Activated CD8-positive, alpha-beta memory T cell treated with anti-CD3 and anti-CD28 coated beads, Interleukin-2, amount 50 U/mL, for 24 hours (primary cell): ENCODE results near the gene PQBP1.
A peak's percentile ranks its signal among the peaks of the same experiment; 100 is the strongest.
"Not testable (repeated sequence)": the region's sequence is repeated elsewhere in the genome, so short reads cannot be mapped to it uniquely, and the experiment has no call there.

ENCODE experiments used
- DNase-seq: peaks from one replicate; pipeline ENCODE4 v3.0.0-alpha.2; 2020; ENCODE audit errors: extremely low read depth

PQBP1 gene, protein sequence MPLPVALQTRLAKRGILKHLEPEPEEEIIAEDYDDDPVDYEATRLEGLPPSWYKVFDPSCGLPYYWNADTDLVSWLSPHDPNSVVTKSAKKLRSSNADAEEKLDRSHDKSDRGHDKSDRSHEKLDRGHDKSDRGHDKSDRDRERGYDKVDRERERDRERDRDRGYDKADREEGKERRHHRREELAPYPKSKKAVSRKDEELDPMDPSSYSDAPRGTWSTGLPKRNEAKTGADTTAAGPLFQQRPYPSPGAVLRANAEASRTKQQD

DNA sequence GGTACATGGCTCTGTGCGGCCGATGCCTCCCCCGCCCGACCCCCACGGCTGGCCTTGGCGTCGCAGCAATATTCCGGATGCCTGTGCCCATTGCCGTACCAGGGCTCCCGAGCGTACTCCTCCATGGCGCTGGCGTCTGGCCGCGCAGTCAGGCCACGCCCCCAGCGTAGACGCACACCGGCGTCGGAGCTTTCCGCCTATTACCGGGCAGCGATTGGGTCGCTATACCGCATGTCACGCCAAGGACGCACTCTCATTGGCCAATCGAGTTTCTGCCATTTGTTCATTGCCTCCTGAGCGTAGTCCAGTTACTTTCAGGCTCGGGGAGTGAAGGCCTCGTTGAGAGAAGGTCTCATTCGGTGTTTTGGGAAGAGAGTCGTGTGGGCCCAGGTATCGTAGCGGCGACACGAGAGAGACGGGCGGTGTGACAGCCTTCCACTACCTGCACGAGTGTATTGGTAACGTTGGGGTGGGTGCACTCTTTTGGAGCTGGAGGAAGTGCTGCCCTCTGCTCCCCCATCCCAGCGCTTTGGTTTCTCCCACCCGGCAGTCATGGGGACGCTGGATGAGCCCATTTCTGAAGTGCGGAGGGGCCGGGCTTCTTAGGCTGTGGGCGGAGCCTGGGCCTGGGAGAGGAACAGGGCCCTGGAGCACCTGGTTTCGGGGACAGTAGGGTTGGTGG is at the start of gene PQBP1, which contains the start of gene TIMM17B:
Gene PQBP1, plus strand, starts transcription at position 306 of the 682 bp plus-strand sequence. CDS start 580 bp downstream, outside the sequence.
Gene TIMM17B, minus strand, starts transcription at position 144 of the 682 bp plus-strand sequence. Its CDS starts 19 bp downstream, at position 125.
- no peak for DNase-seq

DNA sequence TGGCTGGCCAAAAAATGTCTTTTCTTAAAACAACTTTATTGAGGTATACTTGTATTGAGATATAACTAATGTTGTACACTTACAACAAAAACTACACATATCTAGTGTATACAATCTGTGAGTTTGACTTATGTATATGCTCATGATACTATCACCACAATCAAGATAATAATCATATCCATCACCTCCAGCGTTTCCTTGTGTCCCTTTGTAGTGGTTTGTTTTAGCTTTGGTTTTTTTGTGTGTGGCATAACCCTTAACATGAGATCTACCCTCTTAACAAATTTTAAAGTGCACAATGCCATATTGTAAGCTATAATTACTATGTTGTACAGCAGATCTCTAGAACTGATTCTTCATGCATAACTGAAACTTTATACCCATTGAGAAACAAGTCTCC is 48.9 kb upstream of the PQBP1 start:
- no peak for DNase-seq

DNA sequence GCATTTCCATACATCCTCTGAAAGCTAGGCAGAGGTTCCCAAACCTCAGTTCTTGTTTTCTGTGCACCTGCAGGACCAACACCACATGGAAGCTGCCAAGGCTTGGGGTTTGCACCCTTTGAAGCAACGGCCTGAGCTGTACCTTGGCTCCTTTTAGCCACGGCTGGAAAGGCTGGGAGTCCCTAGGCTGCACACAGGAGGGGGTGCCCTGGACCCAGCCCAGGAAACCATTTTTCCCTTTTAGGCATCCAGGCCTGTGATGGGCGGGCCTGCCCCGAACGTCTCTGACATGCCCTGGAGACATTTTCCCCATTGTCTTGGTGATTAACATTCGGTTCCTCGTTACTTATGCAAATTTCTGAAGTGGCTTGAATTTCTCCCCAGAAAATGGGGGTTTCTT is 44.9 kb upstream of the PQBP1 start:
- DNase-seq, result no peak

DNA sequence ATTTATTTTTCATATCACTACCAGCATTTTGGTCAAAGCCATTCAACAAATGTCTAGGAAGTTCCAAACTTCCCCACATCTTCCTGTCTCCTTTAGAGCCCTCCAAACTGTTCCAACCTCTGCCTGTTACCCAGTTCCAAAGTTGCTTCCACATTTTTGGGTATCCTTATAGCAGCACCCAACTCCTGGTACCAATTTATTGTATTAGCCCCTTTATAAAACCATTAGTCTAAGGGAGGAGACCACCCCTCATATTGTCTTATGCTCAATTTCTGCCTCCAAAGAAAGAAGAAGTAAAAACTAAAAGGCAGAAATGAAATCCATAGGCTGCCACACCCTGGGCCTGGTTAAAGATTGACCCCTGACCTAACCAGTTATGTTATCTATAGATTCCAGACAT is 44.2 kb upstream of the PQBP1 start:
- not testable (repeated sequence) for DNase-seq

DNA sequence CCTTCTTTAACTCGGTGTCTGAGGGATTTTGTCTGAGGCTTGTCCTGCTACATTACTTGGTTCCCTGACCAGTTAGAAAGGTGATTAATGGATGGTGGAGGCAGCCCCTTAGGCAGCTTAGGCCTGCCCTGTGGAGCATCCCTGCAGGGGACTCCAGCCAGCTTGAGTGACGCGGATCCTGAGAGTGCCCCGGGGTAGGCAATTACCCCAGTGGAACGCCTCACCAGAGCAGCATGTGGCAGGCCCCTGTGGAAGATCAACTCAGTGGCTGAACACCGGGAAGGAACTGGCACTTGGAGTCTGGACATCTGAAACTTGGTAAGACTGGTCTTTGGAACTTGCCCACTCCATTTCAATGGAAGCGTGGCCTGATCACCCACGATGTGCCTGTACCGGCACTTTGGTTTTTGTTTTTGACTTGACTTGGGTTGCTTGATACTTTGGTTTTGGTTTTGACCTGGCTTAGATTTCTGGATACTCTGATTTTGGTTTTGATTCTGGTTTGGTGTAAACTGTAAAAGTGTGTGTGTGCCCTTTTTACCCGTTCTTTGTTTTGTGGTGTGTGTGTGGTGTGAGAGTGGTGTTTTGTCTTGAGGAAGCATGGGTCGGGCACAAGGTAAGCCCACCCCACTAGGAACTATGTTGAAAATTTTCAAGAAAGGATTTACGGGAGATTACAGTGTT is 43.5 kb upstream of the PQBP1 start:
- not testable (repeated sequence) for DNase-seq

DNA sequence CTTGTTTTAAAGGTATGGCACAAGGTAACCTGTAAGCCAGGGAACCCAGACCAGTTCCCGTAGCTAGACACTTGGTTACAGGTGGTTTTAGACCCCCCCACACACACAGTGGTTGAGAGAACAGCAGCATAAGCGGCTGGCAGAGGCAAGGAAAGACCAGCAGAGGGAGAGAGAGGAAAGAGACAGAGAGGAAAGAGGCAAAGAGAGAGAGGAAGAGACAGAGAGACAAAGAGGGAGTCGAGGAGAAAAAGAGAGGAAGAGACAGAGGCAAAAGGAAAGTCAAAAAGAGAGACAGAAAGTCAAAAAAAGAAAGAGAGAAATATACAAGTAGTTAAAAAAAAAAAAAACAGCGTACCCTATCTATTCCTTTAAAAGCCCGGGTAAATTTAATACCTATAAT is 42.8 kb upstream of the PQBP1 start:
- no peak for DNase-seq

DNA sequence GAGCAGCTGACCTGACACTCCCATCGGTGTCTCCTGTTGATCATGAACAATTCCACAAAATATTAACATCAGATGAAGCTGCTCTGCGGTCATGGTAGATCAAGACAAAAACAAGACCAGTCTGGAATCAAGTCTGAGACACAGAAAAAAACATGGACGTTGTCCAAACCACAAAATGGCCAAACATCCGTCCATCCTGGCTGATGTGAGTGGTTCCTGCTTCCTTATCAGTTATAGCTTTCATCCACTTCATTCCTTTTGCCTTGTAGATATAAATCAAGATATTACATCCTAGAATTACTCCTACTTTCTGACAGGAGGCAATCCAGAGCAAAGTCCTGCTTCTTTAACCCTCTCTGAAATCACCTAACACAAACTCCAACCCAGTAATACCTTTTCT is 33.5 kb upstream of the PQBP1 start:
- no peak for DNase-seq

DNA sequence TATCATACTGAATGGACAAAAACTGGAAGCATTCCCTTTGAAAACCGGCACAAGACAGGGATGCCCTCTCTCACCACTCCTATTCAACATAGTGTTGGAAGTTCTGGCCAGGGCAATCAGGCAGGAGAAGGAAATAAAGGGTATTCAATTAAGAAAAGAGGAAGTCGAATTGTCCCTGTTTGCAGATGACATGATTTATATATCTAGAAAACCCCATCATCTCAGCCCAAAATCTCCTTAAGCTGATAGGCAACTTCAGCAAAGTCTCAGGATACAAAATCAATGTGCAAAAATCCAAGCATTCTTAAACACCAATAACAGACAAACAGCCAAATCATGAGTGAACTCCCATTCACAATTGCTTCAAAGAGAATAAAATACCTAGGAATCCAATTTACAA is 25.7 kb upstream of the PQBP1 start:
- not testable (repeated sequence) for DNase-seq

DNA sequence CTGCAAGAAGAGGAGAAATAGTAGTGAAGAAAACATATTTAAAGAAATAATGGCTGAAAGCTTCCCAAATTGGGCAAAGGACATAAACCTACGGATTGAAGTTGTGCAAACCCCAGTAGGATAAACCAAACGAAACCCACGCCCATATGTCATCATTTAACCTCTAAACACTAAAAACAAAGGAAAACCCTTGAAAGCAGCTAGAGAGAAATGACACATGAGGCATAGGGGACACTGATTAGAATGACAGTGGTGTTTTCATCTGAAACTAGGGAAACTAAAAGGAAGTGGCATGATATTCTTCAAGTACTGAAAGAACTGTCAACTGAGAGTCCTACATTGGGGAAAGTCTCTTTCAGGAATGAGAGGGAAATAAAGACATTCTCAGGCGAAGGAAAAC is 20.8 kb upstream of the PQBP1 start:
- DNase-seq, result not testable (repeated sequence)

DNA sequence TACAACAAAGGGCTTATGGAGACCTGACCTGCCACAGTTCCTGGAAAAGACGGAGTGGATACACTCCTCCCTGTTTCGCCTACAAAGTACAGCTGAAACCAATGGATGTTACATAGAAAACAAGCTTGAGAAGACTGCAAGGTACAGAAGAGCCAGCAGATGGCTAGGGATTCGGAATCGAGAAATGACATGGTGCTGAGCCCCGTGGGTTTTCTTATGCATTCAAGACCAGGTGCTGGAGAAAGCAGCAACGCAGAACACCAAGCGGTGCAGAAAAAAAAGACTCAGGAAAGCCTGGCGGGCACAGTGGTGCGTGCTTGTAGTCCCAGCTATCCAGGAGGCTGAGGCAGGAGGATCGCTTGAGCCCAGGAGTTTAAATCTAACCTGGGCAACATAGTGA is 14.0 kb upstream of the PQBP1 start:
- DNase-seq, result no peak

DNA sequence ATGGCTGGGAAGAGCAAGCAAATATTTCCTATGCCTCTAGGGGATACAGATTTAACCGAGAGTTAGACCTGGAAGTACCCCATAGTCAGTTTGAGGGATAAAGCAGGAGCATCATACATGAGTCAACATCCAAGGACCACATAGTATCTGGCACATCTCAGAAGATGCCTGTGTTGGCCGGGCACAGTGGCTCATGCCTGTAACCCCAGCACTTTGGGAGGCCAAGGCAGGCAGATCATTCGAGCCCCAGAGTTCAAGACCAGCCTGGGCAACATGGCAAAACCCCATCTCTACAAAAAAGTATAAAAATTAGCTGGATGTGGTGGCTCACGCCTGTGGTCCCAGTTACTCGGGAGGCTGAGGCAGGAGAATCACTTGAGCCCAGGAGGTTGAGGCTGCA is 11.1 kb upstream of the PQBP1 start:
- DNase-seq, result not testable (repeated sequence)

DNA sequence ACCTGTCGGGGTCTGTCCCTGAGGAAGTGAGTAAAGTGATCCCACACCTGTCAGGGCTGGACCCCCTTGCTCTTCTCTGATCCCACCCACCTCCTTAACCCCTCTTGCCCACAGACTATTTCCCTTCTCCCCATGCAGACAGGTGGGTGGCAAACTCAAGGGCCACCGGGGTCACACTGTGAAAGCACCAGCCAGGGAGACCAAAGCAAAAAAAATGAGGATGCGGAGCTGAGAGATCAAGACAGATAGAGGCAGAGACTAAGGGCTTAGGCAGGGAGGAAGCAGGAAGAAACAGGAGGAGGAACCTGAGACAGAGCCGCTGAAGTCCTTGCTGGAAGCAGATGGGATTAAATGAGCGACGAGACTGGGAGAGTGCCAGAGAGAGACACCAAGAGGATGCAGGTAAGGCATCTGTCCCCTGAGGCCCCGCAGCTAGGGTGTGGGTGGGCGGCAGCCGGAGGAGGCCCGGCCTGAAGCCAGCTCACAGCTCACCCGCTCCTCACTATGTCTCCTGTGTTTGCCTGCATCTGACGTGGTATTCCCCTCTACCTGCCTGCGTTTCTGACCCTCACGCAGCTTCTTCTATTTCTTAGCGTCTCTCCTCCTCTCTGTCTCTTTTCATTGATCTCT is 7.3 kb upstream of the PQBP1 start:
- no peak for DNase-seq

DNA sequence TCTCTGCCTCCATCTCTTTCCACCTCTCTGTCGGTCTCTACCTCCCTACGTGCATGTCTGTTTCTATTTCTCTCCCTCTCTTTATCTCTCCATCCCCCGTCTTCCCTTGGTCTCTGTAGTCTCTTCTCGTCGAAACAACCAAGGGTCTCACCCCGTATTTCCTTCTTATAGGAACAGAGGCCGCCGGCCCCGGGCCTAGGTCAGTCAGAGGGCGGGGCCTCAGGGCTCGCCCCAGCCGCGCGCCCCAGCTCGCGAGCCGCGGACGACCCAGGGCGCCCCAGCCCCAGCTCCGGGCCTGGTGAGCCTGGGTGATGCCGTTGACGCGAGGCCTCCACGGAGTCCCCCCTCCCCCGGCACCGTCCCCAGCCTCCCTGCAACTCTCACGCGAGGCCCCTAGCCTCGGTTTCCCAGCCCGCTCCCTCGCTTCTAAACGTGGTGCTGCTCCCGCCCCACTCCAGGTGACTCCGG is 6.8 kb upstream of the PQBP1 start:
- no peak for DNase-seq

DNA sequence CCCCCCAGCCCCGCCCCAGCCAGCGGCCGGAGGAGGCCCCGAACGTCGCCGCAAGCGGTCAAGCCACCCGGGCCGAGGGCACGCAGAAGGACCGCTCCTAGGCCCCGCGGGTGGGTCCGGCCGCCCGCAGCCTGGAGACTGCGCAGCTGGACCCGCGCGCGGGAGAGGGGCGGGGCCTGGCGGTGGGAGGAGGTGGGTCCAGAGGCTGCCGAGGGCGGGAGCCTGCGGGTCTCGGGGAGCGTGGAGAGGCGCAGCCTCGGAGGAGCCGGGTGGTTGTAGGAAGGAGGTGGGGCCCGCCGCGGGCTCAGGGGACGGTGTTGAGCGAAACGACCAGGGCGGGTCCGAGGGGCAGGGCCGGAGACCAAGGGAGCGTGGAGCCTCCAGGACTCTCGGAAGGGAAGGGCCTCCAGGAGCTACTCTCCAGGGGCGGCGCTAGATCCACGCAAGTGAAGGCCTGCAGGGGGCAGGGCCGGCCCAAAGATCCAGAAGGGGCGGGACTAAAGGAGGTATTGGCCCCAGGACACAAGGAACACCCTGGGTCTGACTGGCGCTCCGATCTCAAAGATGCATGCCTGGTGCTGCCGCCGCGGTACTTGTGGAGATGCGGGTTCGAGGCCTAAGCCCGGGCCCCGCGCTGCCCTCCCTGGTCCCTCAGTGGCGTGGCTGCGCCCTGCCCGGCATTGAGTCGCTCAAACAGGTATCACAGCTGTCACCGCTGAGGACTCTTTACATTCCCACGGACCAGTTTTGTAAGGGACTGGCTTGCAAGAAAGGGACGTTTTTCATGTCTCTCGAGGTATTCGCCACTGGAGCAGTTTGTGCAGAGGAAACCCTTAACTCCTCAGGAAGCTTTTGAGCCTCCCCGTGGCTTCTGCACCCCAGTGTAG is 6.1 kb upstream of the PQBP1 start:
- peak; percentile 26 for DNase-seq

DNA sequence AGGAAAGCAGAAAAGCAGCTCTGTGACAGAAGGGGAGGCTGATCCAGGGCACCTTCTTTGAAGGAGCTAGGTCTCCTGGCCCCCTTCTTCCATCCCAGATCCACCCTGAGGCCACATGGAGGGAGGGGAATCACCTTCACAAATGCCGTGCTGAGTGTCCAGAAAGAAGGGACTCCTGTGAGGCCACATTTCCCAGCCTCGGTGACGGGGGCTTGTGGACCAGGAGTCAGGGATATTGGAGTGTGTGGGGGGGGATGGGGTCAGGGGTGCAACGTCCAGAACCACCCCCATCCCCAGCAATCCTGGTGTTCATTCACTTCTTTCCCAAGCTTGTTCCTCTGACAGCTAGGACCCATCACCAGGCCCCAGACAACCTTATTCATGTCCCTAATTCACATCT is 4.8 kb upstream of the PQBP1 start:
- no peak for DNase-seq

DNA sequence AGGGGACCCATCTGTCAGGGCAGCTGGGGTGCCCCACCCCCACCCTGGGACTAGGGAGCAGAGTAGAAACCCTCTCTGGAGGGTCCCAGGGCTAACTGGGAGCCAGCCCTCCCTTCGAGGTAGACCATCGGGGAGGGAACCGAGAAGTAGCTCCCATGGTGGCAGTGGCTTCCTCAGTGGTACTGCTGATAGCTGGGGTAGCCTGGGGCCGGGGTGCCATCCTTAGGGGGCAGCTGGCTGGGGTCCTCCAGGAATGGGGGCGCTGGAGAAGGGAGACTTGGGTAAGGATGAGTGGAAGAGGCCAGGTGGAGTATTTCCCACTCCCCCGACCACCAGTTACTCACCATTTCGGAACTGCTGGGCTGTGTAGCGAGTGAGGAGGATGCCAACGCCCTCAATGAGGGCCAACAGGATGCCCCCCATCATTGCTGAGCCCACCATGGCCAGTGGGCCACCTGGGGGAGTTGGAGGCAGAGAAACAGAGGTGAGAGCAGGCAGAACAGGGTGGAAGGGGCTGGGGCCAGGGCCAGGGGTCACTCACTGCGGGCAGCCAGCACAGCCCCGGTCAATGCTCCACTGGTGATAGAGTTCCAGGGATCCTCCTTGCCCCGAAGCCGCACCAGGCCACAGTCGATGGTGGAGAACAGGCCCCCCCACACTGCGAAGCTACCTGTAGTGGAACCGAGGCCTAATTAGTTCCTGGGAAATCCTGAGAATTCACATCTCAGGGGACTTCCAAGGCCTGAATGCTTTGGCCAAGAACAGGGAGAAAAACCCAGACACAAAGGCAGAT is 4.0 kb upstream of the PQBP1 start:
- no peak for DNase-seq

DNA sequence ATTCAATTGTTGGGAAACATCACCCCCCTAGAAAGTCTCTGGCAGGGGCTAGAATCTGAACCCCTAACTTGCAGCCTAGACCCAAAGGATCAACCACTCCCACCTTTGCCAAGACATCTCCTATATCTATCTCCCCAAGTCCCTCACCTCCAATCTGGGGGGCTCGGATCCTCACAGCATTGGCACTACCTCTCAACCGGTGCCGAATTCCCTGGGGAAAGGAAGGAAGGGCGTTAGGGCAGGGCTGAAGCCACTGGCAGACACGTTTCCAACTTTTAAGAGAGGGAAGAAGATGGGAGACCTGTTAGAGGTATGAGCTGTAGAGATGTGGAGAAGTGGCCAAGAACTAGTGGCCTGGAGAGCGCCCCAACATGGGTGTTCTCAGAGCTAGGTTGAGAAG is 2.8 kb upstream of the PQBP1 start:
- no peak for DNase-seq

DNA sequence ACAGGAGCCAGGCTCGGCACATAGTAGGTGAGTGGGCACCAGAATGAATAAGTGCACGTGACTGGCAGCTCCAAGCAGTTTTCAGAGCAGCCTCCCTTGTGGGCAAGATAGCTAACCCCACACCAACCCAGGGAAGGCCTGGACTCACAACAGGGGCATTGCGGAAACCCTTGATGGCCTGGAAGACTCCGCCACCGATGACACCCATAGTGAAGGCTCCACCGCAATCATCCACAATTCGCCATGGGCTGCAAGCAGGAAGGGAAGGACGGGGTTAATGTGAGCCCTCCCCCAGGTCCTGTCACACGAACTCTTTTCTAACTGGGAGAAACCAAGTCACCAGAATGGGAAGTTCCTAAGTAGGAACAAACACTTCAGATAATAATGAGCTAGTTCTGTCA is 1.1 kb upstream of the PQBP1 start:
- no peak for DNase-seq

DNA sequence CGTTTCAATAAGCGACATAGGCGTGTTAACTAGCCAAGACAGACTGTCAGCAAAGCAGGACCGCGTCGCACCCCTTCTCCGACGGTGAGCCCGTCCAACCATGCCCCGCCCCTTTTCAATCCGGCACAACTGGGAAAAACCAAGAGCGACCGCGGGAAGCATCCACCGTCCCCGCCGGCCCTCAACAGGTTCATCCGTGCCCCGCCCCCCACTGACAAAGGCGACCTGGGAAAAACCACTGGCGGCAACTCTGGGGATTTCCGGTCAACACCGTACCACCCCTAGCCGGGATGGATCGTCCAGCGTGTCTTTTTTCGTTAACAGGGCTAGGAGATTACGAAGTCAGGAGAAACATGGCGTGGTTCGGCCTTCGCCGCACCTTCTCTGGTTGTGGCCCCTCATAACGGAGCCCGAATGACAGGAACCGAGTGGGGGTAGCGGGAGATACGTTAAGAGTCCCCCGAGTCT is 539 bp upstream of the PQBP1 start:
- no peak for DNase-seq

DNA sequence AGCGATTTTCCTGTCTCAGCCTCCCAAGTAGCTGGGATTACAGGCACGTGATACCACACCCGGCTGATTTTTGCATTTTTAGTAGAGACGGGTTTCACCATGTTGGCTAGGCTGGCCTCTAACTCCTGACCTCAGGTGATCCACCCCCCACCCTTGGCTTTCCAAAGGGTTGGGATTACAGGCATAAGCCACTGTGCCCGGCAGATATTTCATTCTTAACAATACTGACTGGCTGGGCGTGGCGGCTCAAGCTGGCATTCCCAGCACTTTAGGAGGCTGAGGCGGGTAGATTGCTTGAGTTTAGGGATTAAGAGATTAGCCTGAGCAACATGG is 1.3 kb downstream of the PQBP1 start:
- no peak for DNase-seq
